Suprapubic skin (tissue), 3 donors: ENCODE results near the gene CLNK.

Experiments used
- CTCF ChIP-seq, 2 donors: fragments of 200-600 bp in 1 of 2; fragments of 450-650 bp in 1 of 2; sonication (generic) in 1 of 2; IDR thresholded peaks; one replicate each; pipeline ENCODE4 v1.5.1; 2016 to 2019; ENCODE audit warnings: antibody characterized with exemption in 2 of 2, mild to moderate bottlenecking in 1 of 2, moderate library complexity in 1 of 2
- POLR2A ChIP-seq, 2 donors: fragments of 450-650 bp; IDR thresholded peaks; one replicate each; pipeline ENCODE4 v1.6.1; 2017; ENCODE audit warnings: antibody characterized with exemption in 2 of 2, mild to moderate bottlenecking in 2 of 2, moderate library complexity in 2 of 2

DNA sequence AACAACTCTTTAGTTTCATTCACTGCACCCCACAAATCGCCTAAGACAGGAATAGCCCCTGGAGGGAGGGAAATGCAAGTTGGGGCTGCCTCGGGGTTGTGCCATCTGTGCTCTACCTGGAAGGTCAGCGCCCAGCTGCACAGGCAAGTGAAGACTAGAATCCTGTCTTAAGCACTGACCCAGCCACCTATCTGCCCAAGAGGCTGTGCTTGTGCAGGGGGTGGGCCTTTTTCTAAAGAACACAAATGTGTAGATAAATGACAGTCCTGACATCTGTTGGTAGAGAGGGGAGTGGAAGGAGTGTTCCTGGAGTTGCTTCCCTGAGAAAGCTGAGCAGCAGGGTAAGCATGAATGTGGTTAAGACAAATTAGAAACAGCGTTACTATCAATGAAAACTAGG lies 243.1 kb downstream of the CLNK start:
- TF ChIP-seq CTCF (IDR thresholded peaks at IDR 0.05) (no peak), POLR2A (IDR thresholded peaks at IDR 0.05) (no peak)
